Fibroblast of lung (primary cell): ENCODE data around the gene DLK1.

ENCODE experiments used
- CTCF ChIP-seq, 2 donors: IDR thresholded peaks in 1 of 2; conservative IDR thresholded peaks in 1 of 2; 1 replicate in 1 of 2; 2 replicates in 1 of 2; pipeline ENCODE4 v1.5.1; 2011 to 2012; ENCODE audit warnings: low read length in 2 of 2, control low read depth in 1 of 2, inconsistent platforms in 1 of 2, low read depth in 1 of 2, mild to moderate bottlenecking in 1 of 2
- EZH2 ChIP-seq: IDR thresholded peaks from 2 replicates; pipeline ENCODE4 v1.5.1; 2012; ENCODE audit warnings: low read length, control low read depth, mild to moderate bottlenecking; ENCODE audit errors: missing control alignments

DNA sequence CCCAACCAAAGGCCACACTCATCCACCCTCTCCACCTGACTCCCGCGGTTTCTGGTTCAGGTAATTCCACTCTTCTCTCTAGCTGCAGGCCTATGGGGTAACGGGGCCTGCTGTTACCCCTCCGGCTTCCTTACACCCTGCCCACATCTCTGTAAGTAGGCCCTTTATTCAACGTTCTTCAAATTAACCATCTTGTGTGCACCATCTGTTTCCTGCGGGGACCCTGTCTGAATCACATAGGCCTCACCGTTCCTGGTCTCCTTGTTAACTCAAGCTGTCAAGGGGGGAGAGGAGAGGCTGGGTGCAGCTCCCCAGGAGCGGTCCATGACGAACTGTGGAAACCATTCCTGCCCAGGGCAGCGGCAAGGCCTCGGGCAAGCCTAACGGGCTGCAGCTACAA lies 9.3 kb upstream of the DLK1 start:
- TF ChIP-seq EZH2 = no peak
- no peak for TF ChIP-seq CTCF (conservative IDR thresholded peaks at IDR 0.05 in 1 of 2, IDR thresholded peaks at IDR 0.05 in 1 of 2; ENCODE audit: low read depth in 1 of 2, low read length in 2 of 2)
